Stimulated activated CD8-positive, alpha-beta memory T cell treated with anti-CD3 and anti-CD28 coated beads, Interleukin-7, amount 100 ng/mL, for 24 hours (primary cell): ENCODE data around the gene CDH23.

ENCODE experiments used
- DNase-seq: peaks from one replicate; pipeline ENCODE4 v3.0.0-alpha.2; 2020; ENCODE audit warnings: low read depth

The CDH23 gene

DNA sequence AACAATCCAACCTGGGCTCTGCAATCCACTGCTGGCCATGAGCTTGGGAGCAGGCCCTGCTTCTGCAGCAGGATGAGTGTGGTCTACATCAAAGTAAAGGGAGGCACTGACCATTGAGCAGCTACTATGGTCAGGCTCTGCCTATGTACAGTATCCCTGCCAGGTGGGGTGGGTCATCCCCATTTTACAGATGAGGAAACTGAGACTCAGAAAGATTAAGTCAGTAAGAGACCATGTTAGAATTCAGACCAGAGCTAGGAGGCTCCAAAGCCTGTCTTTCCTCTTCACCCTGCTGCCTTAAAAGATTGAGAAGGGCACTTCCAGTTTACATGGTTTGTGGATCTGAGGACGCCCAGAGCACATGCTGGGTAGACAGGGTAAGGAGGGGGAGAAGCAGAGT lies 27.1 kb upstream of the CDH23 start:
- no peak for DNase-seq

GRCh38 chr10:71370031-71370430 lies 26.7 kb upstream of the CDH23 start:
- no peak for DNase-seq

DNA sequence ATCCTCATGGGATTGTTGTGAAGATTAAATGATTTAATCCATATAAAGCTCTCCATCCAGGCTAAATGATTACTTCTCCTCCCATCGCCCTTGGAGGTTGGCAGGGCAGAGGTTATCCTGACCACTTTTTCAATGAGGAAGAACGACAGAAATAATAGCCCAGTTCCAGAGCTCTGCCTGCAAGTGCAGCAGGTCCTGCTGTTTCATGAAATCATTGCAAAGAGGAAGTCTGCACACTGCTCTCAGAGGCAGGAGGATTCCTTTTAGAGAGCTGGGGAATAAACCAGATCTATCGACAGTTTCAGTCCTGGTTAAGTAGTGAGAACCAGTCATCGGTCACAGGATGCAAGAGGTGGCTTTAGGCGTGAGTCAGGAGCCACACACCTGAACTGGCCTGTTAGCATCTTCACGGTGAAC lies 25.0 kb upstream of the CDH23 start:
- no peak for DNase-seq

GRCh38 chr10:71372882-71373495 lies 23.7 kb upstream of the CDH23 start:
- no peak for DNase-seq

GRCh38 chr10:71374481-71375233 lies 22.1 kb upstream of the CDH23 start:
- DNase-seq: no peak

DNA sequence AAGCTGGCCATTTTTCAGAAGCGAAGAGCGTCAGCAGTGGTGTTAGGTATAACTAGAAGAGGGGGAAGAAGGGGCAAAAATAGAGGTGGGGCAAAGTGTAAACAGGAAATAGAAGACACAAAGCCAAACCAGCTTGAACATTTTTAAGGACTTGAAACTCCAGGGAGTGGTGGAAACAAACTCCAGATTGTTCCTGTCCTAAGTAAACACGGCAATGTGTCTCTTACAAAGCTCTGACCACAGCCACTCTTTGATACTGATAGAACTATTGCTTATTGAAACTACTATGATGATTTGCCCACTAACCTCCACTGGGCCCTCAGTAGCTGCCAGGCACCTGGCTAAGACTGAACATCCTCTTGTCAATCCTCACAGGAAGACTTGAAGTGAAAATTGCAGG lies 20.8 kb upstream of the CDH23 start:
- DNase-seq: no peak

GRCh38 chr10:71378336-71379117 lies 18.2 kb upstream of the CDH23 start:
- DNase-seq: no peak

DNA sequence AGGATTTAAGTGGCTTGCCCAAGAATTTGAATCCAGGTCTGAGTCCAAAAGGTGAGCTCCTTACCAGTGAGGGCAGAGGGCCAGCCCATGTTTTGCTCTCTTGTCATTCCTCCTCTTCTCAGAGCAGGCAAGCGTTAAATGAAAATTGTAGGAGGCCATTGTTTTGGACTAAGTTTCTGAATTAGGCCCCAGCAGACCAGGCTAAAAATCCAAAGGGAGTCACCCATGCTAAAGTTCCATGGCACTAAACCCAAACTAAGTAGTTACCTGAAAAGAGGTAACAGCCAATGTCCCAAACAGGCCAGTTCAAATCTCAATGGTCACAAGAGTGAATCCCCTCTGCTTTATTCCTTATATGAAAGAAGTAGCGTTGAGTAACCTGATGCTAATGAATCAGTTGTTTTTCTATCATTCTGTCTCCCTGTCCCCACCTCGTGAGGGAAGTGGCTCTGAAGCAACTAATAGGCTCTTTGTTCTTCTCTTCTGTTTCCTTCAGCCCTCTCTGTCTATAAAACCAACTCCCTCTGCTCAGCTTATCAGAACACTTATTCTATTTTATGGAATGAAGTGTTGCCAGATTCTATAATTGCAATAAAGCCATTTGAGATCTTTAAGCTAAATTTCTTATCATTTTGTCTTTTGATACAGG lies 17.5 kb upstream of the CDH23 start:
- no peak for DNase-seq

GRCh38 chr10:71380841-71381240 lies 15.9 kb upstream of the CDH23 start:
- no peak for DNase-seq

- DNase-seq: no peak
Measured at GRCh38 chr10:71381611-71382010, 15.1 kb upstream of the CDH23 start.

DNA sequence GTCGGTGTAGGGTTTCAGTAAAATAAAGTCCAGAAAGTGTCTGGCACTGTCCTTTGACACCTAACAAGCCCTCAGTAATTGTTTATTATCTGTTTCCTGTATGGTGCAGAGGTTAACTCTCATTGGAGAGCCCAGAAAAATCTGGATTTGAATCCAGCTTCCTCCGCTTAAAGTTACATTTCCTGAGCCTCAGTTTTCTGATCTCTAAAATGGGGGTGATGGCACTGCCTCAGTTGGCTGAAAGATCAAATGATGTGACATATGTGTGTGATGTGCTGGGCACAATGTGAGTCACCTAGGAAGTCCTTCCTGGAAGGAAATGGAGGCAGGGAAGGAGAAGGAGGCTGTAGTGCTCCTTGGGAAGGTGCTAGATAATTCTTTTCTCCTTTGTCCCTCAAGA lies 14.7 kb upstream of the CDH23 start:
- DNase-seq: no peak

GRCh38 chr10:71382757-71383156 lies 14.0 kb upstream of the CDH23 start:
- no peak for DNase-seq

GRCh38 chr10:71383972-71384687 lies 12.6 kb upstream of the CDH23 start:
- peak; percentile 57 for DNase-seq

GRCh38 chr10:71388171-71388570 lies 8.5 kb upstream of the CDH23 start:
- no peak for DNase-seq

- DNase-seq: no peak
Measured at GRCh38 chr10:71388583-71389310, 8.0 kb upstream of the CDH23 start.

DNA sequence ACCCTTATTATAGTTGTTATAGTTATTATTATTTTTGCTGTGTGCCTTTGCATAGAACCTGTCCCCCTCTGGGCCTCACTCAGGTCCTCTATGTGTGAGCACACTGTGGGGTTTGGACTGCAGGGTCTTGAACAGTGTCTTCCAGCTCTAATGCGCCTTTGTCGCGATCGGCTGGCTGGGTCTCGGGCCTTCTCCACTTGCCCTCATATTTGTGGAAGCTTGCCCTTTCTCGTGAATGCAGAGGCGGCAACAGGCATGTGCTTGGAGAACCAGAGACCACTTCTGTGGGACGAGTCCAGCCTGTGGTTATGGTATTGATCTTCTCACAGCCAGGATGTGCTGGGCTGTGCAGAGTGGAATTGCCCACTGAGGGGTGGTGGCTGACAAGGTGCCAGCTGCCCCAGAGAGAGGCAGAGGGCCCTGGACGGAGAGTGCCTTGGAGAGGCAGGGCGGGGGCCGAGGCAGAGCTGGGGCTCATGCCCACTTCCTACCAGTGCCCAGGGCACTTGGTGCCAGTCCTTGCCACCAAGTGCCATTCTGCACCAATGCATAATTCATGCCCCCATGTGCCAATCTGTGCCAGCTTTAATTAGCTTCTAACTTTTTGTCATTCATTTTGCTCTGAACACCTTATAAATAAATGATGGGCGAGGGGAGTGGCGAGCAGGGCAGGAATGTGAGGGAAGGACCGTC lies 6.8 kb upstream of the CDH23 start:
- no peak for DNase-seq

GRCh38 chr10:71390461-71390835 lies 6.3 kb upstream of the CDH23 start:
- no peak for DNase-seq

GRCh38 chr10:71390921-71391690 lies 5.6 kb upstream of the CDH23 start:
- DNase-seq: no peak

DNA sequence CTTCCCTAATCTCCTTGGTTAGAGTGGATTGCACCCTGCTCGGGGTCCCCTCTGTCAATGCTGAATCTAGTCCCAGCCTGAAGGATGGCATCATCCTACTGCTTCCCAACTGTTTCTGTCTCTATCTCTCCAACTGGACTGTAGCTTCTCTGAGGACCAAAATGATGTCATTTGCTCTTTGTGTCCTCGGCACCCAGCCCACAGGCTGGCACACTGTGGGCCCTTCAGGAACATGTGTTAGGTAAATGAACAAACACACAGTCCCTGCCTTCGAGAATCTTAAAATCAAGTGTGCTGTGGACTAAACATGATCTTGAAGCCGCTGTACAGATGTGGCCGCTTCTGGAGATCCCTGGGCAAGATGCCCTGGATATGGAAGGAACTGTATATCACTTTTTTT lies 5.0 kb upstream of the CDH23 start:
- DNase-seq: no peak

DNA sequence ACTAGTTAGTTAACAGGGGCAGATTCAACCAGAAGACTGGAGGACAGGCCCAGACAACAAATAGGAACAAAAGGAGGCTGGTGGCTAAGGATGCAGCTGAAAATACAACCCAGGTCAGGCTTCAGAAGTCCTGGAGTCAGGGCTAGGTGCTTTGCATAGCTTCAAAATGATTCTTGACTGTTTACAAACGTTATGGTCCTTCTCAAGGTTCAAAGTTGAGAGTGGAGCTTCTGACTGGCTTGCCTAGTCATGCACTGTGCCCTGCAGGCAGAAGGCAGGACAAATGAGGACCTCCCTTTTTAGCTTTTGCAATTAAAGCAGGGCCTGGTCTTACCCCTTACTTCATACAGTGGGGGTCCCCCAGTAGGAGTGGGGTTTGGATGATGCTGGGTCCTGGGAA lies 4.4 kb upstream of the CDH23 start:
- DNase-seq: no peak
